Embryonic facial prominence (tissue), 1 donor: Measurements from ENCODE around the gene GIMAP2.
"Not testable (repeated sequence)": the region's sequence is repeated elsewhere in the genome, so short reads cannot be mapped to it uniquely, and the experiment has no call there.

ENCODE experiments used
- DNase-seq: peaks from one replicate; pipeline ENCODE4 v3.0.0-alpha.2; 2016; ENCODE audit errors: extremely low spot score

The GIMAP2 gene

GRCh38 chr7:150676854-150677253 is 8.7 kb upstream of the GIMAP2 start:
- DNase-seq, result not testable (repeated sequence)

GRCh38 chr7:150678601-150679000 is 6.9 kb upstream of the GIMAP2 start:
- DNase-seq, result not testable (repeated sequence)

- not testable (repeated sequence) for DNase-seq
These were observed 5.1 kb upstream of the GIMAP2 start for GRCh38 chr7:150680364-150680763.

- no peak for DNase-seq
These were observed 625 bp downstream of the GIMAP2 start for GRCh38 chr7:150686030-150686631.

GRCh38 chr7:150688630-150689029 is 3.1 kb downstream of the GIMAP2 start:
- no peak for DNase-seq

GRCh38 chr7:150695654-150696053 is 10.1 kb downstream of the GIMAP2 start:
- no peak for DNase-seq

GRCh38 chr7:150703209-150703608 is 17.7 kb downstream of the GIMAP2 start:
- DNase-seq, result no peak

GRCh38 chr7:150715293-150715692 is 29.8 kb downstream of the GIMAP2 start:
- DNase-seq, result no peak

- no peak for DNase-seq
These were observed 30.2 kb downstream of the GIMAP2 start for GRCh38 chr7:150715738-150716137.

GRCh38 chr7:150716368-150716767 is 30.9 kb downstream of the GIMAP2 start, which contains the start of gene GIMAP1:
GIMAP1 (plus strand) TSS chr7:150716613; CDS start chr7:150719048, 2,435 bp downstream.
- DNase-seq, result no peak

- no peak for DNase-seq
These were observed 31.4 kb downstream of the GIMAP2 start for GRCh38 chr7:150716939-150717338.

- DNase-seq, result no peak
These were observed 32.4 kb downstream of the GIMAP2 start for GRCh38 chr7:150717814-150718420.

GRCh38 chr7:150719436-150719835 is 33.9 kb downstream of the GIMAP2 start:
- no peak for DNase-seq

- no peak for DNase-seq
These were observed 34.7 kb downstream of the GIMAP2 start for GRCh38 chr7:150719960-150720891.

GRCh38 chr7:150721970-150722373 is 36.5 kb downstream of the GIMAP2 start:
- no peak for DNase-seq

- no peak for DNase-seq
These were observed 37.0 kb downstream of the GIMAP2 start for GRCh38 chr7:150722431-150722931.

- no peak for DNase-seq
These were observed 38.0 kb downstream of the GIMAP2 start for GRCh38 chr7:150723467-150723866.

- no peak for DNase-seq
These were observed 41.9 kb downstream of the GIMAP2 start for GRCh38 chr7:150727381-150727780.

- DNase-seq, result no peak
These were observed 42.5 kb downstream of the GIMAP2 start for GRCh38 chr7:150728011-150728410.

GRCh38 chr7:150728609-150729008 is 43.1 kb downstream of the GIMAP2 start:
- DNase-seq, result no peak

GRCh38 chr7:150731916-150732315 is 46.4 kb downstream of the GIMAP2 start:
- DNase-seq, result no peak

- no peak for DNase-seq
These were observed 47.4 kb downstream of the GIMAP2 start for GRCh38 chr7:150732786-150733481.
